OCI-LY1 (cell line): ENCODE results near the gene FAM184A.

Experiments used
- CTCF ChIP-seq: fragments of 200-600 bp; sonication (generic), shearing (Covaris generic); IDR thresholded peaks from 2 replicates; pipeline ENCODE4 v1.5.1; 2017; ENCODE audit warnings: mild to moderate bottlenecking, antibody characterized with exemption, low read length, moderate library complexity, mixed read lengths
- EZH2 ChIP-seq: fragments of 200-600 bp; sonication (generic), shearing (Covaris generic); IDR thresholded peaks from 2 replicates; pipeline ENCODE4 v1.8.0; 2017; ENCODE audit warnings: borderline replicate concordance, mixed run types, mild to moderate bottlenecking, antibody characterized with exemption, low read length, moderate library complexity, mixed read lengths

GRCh38 chr6:118974790-118975189 lies 103.7 kb downstream of the FAM184A start:
- no peak for TF ChIP-seq CTCF
- no peak for TF ChIP-seq EZH2
